HuH-7 (cell line): ENCODE results near the gene TEX22.

ENCODE experiments used
- DNase-seq: peaks from one replicate; pipeline ENCODE4 v3.0.0; 2011; ENCODE audit warnings: low spot score

The TEX22 gene

DNA sequence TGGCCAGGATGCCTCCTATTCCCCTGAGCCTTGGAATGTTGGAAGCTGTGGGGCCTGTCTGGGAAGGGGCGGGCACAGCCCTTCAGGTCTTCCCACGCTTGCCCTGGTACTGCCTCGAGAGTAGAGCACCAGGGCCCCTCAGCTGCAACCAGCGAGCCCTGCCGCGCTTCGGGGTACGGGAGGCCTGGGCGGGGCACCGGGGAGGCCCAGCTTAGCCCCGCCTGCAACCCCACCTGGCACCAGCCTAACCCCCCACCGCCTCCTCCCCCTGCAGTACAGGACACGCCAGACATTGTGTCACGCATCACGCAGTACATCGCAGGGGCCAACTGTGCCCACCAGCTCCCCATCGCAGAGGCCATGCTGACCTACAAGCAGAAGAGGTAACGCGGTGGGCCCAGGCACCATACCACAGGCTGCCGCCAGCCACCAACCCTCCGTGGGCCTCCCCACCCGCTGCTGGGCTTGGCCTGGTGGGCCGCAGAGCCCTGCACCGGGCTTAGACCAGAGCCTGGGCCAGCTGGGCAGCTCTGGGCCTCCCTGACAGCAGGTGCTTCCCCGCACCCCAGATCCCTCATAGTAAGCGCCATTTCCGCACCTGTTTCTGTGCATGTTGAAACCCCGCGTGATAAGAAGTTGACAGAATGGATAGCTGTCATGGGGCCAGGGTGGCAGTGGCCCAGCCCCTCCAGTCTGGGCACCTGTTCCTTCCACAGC is 13.6 kb upstream of the TEX22 start:
- no peak for DNase-seq

DNA sequence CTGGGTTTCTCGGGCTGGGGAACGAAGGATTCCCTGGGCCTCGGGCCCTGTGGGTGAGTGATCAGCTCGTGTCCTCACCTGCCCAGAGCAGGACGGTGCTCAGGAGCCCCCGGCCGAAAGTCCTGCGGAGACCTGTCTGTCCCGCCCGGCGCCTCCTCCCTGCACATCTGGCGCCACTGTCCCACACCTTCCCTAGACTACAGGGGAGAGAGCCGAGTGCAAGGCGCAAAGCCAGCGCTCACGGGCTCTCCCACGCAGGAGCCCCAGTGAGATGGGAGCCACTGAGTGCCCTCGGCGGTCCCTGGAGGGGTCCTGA is 13.1 kb upstream of the TEX22 start:
- no peak for DNase-seq

DNA sequence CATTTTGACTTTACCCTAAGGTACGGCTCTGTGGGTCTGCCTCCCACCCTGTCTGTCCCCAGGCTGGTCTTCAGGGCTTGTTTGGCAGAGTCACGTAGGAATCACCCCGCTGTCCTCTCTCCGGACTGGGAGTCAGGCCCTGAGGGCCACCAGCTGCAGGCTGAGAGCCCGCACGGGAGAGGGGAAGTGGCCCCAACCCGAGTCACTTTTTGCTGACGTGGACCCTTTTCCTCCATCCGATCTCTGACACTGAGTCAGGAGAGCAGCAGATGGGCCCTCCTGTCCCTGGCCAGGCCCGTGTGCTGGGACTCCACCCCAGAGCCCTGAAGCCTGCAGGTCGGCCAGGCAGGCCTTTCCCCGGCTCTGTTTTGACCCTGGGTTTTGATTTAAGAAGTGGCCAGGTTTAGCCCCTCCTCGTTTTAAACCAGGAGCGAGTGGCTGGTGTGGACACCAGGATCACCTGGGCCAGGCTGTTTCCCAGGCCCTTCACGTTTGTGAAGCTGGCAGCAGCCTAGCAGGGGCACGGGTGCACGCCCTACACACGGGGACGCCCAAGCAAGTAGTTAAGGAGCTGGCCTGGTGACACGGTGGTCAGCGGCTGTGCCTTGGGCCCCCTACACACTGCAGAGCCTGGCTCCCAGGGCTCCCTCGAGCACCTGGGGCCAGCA is 12.5 kb upstream of the TEX22 start:
- no peak for DNase-seq

DNA sequence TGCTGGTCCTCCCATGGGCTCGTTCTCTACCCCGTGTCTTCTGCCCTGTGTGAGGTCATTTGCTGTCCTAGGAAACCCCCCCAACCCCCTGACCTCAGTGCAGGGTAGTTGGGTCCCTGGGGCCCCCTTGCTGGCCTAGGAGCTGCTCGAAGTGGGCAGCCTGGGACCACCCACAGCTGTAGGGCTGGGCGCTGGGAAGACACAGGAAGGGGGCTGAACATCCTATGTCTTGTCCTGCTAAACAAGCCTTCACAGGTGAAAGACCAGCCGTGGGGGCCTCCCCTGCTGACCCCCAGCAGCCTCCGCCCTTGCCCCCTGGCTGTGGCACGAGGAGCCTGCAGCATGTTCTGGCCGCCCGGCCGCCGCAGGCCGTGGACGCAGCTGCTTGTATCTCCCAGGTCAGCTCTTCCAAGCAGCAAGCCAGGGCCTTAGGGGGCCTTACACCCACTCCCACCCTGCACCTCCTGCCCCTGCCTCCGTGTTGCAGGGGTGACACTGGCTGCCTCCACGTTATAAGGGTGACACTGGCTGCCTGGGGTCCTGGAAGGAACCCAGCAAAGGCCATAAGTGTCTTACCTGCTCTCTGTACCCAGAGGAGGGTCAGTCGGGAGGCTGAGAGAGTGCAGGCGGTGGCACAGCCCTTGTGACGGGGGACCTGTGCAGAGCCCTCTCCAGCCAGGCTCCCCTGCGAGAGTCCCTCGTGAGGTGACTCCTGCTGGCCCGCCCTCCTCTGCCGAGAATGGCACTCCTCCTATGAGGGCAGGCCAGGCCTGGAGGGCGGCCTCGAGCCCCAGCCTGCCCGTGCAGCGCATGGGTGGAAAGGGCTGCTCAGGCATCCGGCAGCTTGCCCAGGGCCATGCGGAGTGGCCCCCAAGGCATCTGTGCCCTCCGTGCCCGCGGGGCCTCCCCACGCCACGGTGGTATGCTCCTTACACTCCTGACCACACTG is 11.5 kb upstream of the TEX22 start:
- DNase-seq: no peak

DNA sequence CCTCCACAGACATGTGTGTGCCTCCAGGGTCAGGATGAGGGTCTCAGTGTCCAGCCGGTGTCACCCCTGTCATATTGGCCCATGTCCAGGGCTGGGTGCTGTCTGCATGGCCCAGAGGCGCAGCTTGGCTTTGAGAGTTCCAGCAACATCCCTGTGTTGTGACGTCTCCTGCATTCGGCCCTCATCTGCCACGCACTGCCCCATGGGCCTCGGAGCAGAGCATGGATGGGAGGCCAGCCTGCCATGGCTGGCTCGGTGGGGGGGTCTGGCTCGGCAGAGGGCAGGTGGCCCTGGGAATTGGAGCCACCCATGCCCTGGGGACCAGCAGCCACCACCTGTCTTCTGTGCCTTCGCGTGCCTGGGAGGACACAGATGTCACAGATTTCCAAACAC is 10.8 kb upstream of the TEX22 start:
- DNase-seq: no peak

DNA sequence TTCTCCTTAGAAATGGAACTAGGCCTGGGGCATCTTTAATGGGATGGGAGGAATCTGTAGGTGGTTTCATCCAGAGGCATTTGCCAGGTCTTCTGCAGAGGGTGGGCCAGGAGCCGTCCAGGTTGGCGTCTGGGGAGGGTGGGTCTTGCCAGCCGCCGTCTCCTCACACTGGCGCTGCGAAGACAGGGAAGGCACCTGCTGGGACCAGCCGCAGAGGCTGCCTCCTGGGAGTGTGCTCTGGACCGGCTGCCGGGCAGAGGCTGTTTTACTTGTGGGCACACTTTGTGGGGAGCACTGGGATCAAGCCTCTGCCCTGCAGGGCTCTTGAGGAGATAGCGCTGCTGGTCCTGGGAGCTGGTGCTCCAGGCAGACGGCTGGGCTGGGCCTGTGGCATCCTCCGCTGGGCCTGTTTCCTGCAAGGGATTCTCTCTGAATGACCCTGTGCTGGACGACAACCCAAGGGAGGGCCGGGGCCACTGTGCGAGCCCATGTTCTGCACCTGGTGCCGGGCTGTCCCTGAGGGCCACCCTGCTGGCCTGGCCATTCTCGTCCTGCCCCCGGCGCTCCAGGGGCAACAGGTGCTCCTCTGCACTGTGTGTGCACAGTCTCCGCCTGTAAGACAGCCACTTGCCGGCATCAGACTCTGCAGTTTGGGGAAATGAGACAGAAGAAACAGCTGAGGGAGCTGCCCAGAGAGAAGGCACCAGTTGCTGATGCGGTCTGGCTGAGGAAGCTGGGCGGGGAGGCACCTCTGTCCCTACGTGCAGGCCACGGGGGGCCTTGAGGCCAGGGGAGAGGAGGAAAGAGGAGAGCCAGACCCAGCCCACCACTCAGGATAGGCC is 10.0 kb upstream of the TEX22 start:
- DNase-seq: no peak

DNA sequence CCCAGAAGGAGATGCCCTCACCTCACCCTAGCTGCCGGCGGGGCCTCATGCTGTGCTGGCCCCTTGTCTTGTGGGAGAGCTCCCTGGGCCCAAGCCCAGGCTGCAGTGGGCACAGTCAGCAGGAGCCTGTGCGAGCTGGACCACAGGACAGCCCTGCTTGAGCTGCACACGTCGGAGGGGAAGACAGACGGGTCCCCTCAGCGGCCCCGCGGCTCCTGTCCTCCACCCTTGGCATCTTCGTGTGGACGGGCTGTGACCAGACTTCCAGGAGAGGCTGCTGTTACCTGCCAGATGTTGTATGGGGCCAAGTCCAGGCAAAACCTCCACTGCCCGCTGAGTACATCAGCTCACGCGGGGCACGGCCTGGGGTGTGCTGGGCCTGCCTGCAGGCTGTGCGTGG is 9.4 kb upstream of the TEX22 start:
- DNase-seq: no peak

DNA sequence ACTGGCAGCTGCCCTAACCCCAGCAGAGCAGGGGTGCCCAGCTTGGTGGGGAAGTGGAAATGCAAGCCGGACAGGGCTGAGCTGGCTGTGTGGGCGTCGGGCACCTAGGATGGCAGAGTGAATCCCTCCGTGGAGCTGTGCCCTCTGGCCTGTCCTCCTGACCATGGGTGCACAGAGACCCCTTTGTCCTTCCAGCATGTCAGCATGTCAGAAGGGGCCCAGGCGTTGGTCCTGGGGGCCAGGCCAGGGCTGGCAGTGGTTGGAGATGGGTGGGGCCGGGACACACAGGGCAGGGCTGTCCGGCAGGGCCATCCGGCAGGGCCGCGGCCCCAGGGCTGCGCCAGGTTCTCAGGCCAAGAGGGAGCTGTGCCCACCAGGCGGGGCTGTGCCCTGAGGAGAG is 8.8 kb upstream of the TEX22 start:
- no peak for DNase-seq

DNA sequence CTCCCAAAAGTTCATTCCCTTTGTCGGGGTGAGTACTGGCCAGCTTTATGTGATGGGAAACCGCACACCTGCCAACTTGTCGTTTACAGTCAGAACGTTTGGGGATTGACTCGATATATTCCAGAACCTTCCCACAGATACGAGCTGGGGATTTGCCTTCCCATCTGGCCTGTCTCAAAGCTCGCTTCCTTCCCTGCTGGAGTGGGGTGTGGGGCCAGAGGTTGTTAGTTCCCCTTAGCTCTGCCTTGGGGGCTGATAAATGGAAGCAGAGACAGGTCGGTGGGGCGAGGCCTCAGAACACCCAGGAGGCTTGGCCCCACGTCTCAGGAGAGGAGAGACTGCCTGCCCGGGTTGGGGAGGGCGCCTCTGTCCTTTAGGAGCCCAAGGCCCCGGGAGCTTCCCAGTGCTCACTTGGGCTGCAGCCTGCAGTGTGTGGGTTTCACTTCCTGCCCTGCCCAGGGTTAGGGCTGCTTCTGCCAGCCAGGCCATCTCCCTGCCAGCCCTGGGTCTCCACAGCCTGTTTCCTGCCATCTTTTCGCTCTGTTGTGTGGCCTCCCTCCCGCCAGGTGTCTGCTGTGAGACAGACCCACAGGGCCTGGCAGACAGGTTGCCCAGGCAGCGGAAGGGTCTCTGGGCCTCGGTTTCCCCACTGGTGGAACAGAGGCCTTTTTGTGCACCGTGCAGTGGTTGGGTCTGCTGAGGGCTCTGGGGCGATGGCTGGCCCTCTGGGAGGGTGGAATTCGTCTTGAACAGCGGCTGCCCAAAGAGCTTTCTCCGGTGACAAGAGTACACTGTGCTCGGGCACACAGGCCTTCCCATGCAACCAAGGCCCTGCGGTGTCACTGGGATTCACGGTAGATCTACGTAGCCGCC is 8.1 kb upstream of the TEX22 start:
- DNase-seq: no peak

DNA sequence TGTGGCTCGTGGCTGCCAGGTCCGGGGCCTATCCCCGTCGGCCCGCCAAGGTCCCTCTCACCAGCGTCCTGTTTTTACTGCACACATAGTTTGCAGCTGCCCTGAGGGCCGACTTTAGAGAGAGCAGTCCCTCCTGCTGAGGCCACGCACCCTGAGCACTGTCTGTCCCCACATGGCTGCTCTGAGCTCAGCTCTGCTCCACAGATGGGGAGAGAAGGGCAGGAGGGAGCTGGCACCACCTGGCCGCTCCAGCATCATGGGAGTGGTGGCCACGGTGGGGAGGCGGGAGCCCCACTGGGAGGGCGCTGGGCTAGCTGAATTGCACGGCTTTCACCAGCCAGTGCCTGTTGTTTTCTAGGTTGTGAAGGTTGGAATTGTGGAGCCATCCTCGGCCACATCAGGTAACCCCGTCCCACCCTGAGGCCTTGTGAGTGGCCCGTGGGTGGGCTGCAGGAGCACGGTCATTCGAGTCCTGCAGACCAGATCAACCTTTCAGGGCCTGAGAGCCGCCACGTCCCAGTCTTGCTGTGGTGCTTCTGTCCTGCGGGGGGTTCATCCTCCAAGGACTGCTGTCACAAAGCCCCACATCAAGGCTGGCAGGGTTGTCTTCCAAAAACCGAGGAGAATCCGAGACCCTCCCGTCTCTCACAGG is 7.4 kb upstream of the TEX22 start:
- DNase-seq: no peak

DNA sequence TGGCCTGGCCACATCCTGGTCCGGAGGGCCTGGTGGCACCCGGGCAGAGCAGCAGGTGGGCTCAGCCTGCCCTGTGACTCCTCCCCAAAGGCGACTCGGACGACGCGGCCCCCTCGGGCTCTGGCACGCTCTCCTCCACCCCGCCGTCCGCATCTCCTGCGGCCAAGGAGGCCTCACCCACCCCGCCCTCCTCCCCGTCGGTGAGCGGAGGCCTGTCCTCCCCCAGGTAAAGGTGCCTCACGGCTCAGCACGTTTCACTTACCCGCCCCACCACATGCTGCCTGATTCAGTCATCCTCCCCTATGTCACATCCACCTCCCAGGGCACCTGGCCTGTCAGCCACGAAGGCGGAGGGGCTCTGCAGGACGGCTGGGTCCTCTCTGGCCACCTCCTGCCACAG is 6.8 kb upstream of the TEX22 start:
- DNase-seq: no peak

DNA sequence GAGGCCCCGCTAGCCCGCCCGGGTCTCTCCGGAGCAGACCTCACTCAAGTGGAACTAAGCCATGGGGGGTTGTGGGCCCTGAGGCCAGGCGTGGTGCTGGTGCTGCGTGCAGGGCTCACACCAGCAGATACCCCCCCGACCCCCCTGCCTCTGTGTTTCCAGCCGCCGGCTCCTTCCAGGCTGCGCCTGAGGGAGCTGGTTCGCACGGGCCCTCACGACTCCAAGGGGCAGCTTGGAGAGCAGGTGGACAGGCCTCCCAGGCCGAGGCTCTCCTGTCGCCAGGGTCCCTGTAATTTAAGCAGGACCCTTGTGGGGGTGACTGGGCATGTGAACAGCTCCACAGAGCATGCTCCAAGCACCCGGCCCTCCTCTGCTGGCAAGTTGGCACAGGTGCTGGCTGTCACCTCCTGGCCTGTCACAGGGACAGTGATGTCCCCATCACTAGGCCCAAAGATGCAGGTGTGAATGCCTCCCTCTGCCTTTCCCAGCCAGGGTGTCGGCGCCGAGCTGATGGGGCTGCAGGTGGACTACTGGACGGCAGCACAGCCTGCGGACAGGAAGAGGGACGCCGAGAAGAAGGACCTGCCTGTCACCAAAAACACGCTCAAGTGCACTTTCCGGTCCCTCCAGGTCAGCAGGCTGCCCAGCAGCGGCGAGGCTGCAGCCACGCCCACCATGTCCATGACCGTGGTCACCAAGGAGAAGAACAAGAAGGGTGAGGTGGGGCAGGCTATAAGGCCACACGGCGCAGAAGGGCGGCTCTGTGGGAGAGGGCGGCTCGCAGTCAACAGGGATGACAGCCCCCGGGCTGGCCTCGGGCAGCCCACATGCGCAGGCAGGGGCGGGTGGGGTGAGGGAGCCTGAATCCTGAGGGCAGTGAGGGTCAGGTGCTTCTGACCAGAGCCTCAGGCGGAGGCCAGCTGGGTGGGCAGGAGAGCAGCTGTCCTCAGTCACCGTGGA is 5.9 kb upstream of the TEX22 start:
- no peak for DNase-seq

DNA sequence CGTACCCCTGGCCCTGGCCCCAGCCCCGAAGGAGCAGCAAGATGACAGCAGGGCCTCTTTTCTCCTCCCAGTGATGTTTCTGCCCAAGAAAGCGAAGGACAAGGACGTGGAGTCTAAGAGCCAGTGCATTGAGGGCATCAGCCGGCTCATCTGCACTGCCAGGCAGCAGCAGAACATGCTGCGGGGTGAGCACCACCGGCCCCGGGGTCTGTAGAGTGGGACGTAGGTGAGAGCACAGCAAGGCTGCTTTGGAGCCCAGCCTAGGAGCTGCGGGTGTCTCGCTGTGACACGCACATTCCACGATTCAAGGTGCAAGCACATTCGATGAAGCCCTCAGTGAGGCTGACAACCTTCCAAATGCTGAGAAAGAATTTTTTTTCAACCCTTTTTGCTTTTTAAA is 5.2 kb upstream of the TEX22 start:
- DNase-seq: no peak

DNA sequence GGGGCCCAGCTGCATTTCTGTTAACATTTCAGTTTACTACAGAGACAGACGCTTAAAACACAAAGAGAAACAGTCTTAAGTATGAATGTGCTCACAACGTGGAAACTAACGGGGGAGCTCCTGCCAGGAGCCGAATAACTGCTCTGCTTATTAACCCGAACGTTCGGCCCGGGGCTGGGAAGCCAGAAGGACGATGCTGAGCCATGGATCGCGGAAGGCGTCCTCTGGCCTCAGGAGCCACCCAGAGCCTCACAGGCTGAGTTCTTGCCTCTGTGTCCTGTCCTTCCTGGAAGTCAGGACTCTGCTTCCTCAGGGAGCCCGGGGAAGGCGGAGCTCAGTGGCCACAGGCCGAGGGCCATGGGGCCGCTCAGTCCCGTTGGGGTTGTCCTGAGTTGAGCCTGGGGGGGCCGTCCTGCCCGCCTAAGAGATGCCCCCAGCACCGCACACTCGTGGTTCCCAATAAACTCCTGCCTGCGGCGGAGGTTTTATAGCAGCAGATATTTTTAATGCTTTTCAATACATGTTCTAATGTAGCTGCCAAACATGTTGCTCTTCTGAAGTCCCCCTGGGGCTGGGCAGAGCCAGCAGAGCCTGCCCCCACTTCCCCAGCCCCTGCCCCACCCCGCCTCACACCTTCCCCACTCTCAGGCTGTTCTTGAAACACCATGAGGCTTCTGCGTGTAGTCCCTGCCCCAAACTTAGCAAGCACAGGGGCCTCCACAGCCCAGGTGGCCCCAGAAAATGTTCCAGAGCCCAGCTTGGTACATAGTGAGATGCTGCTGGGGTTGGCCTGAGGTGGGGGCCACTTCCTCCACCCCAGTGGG is 3.4 kb upstream of the TEX22 start:
- DNase-seq: no peak

DNA sequence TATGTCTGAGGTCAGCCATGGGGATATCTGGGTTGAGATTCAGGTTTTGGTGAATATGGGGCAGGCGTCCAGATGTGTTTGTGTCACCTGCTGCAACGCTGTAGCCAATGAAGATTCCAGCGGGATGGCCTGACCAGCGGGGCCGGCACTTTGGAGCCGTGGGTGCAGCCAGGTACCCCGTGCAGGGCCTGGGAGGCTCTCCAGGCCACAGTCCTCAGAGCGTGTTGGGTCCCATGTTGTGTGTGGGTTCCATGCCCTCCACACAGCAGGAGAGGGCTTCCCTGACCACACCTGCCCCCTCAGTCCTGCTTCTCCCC is 2.8 kb upstream of the TEX22 start:
- DNase-seq: no peak

DNA sequence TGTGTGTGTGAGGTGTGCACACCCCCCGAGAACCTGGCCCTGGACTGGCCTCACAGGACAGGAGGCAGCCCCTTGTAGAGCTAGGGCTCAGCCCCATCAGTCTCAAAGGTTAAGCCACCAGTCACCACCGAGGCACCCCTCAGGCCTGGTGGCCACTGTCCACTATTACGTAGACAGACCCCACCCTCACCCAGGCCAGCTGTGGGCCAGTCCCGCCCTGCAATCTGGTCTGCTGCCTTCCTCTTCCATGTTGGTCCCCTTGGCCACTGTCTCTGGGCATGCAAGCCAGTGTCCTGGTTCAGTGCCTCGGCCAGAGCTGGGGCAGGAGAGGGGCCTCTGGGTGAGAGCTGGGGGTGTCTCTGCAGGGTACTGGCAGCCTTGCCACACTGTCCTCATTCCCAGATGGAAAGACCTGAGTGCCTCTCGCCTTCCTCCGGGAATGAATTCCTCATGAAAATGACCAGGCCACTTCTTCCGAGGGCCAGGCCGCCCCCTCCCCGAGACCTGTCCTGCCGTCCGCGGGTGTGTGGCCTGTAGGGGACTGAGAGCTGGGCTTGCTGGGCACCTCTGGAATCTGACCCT is 897 bp upstream of the TEX22 start:
- no peak for DNase-seq

DNA sequence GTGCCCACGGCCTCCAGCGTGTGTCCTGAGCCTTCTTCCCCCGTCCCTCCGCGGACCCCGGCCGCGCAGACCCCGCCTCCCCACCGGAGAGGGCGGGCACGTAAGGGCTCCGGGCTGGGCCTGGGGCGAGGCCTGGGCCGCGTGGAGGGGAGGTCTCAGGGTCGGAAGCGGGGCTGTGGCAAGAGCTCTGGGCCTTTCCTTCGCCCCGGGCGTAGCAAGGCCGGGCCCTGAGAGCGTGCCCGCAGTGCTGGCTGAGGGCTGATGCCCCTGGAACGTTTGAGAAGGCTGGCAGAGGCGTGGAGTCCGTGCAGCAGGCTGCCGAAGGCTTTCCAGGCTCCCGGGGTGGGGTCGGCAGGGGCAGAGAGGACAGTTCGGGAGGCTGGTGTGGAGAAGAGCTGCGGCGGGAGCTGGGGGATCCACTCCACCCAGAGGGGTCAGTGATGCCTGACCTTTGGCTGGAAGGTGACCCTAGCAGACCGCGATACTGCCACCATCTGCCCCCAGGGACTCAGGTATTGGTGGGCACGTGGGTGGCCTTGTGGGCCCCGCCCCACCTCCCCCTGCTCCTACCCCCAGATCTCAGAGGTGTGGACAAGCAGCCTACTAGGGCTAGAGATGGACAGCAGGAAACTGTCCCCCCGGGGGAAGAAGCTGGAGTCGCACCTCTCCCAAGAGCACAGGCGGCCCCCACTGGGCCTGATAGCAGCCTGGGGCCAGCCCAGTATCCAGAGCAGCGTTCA is 558 bp downstream of the TEX22 start:
- peak; percentile 70 for DNase-seq

DNA sequence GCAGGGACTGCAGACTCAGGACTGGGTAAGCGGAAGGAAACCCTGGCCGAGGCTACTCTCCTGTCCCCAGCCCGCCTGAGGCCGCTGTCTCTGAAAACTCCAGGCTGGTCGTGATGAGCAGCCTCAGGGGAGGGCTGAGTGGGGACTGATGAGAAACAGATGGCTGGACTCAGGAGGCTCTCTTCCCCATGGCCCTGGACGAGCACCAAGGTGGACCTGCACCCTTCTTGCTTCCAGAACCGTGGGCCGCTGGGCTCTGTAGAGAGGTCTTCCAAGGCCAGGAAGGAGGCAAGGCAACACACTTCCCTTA is 1.1 kb downstream of the TEX22 start:
- no peak for DNase-seq
